HL-60/S4 (cell line): ENCODE data around the gene TMEM59.
"Not testable (repeated sequence)": the region's sequence is repeated elsewhere in the genome, so short reads cannot be mapped to it uniquely, and the experiment has no call there.

ENCODE experiments used
- in situ Hi-C: fragments of 300-500 bp; cut with MboI; formaldehyde crosslinking; loops from 2 replicates; pipeline ENCODE4 v1.14.3; 2022; ENCODE audit warnings: low sequenced_read_pairs

The TMEM59 gene

GRCh38 chr1:54054438-54054749, 1.4 kb upstream of the TMEM59 start:
- in situ Hi-C loops = loop anchor here (25.0 kb wide), 1 partner anchor 733 kb away; no protein-coding TSS in a partner anchor

GRCh38 chr1:54053745-54054437, 887 bp upstream of the TMEM59 start:
- in situ Hi-C loops = loop anchor here (25.0 kb wide), 1 partner anchor 733 kb away; no protein-coding TSS in a partner anchor

DNA sequence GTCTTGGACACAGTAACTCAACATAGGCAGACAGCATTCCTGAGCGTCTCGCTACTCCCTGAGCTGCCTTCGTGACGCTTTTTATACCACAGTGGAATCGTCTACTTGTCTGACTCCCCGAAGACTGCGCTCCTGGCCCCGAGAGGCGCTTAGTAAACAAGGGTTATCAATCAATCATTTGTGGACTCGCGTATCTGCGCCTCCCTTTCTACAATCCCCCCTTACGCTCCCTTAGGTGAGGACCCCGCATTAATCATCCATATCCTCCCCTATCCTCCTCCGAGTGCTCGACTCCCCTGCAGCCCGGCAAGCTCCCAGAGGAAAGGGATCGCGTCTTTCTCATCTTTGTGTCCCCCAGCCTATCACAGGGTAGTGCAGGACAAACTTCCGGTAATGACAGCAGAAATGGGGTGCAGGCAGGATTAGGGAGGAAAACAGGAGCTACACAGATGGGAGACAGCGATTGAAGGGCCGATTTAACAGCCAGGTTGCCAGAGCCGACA, 522 bp downstream of the TMEM59 start:
- in situ Hi-C loops = loop anchor here (25.0 kb wide), 1 partner anchor 735 kb away; no protein-coding TSS in a partner anchor

DNA sequence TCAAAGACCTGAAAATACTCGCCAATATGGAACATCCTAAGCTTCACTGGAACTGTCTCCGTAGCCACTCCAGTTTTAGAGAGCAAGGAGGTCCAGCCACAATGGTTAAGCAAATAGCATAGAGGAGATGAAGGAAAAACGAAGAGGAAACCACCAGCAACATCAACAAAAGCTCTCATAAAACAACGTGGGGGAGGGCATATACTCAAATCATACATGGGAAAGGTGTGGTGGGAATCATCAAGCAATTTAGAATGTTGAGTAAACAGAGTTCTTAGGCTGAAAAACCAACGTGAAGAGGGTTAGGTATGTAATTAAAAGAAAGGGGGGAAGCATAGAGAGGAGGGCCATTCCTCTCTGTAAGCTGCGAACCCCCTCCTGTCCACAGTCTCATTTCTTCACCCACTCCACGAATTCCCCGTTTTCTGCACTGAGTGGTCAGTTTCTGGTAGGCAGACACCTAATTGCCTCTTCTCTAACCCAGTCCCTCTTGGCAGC, 1.0 kb downstream of the TMEM59 start:
- in situ Hi-C loops = loop anchor here (25.0 kb wide), 1 partner anchor 735 kb away; no protein-coding TSS in a partner anchor

DNA sequence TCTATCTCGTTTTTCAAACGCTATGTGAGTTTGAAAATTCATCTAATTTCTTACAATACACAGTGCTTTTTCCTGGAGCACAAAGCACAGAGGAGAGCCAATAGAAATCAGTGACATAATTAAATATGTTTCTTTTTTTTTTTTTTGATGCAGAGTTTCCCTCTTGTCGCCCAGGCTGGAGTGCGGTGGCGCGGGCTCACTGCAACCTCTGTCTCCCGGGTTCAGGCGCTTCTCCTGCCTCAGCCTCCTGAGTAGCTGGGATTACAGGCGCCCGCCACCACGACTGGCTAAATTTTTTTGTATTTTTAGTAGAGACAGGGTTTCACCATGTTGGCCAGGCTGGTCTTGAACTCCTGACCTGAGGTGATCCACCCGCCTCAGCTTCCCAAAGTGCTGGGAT, 2.6 kb downstream of the TMEM59 start:
- in situ Hi-C loops = loop anchor here (25.0 kb wide), 1 partner anchor 737 kb away; no protein-coding TSS in a partner anchor

DNA sequence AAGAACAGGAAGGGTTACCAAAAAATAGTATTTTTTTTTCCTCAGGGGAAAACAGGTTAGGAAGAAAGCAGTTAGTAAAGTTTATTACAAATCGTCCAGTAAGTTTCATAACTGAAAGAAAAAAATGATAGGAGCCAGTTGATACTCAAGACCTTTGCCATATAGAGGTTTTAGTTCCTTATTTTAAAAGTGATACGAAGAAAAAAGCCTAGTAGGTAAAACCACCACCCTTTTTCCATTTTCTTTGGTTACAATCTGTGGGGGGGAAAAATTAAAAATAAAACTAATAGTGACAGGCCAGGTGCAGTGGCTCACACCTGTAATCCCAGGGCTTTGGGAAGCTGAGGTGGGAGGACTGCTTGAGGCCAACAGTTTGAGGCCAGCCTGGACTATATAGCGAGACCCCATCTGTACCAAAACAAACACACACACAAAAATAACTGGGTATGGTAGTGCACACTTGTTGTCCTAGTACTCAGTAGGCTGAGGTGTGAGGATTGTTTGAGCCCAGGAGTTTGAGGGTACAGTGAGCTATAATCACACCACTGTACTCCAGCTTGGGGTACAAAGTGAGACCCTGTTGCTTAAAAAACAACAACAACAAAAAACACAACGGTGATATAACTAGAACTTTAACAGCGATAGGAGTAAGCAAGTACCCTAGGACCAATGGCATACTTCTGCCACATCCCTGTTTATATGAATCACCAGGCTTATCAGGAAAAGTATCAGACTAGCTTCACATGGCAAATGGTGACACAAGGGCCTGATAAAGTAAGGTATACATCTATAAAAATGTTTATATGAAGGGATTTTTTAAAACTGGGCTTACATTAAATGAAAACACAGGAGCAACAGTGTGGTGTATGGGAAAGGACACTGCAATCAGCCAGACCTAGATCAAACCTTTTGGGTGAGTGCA, 5.4 kb downstream of the TMEM59 start:
- in situ Hi-C loops = no loop called here

GRCh38 chr1:54046671-54047383, 6.2 kb downstream of the TMEM59 start:
- in situ Hi-C loops = no loop called here

GRCh38 chr1:54045496-54045895, 7.5 kb downstream of the TMEM59 start:
- in situ Hi-C loops = no loop called here

DNA sequence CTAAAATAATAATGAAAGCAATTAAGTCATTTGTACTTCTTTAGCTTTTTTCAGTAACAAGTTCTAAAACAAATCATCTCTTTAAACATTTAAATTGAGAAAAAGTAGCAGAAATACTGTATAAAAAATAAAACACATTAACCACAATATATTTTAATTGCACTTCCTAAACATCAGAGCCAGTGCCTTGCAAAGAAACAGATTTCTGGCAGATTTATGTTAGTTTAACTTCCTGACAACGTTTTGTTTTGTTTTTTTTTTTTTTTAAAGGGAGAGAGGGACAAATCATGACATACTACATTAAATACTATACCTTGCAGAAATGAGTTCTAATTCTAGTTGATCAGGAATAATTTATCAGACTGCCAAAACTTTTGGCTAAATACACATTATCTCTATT, 11.2 kb downstream of the TMEM59 start:
- in situ Hi-C loops = no loop called here

DNA sequence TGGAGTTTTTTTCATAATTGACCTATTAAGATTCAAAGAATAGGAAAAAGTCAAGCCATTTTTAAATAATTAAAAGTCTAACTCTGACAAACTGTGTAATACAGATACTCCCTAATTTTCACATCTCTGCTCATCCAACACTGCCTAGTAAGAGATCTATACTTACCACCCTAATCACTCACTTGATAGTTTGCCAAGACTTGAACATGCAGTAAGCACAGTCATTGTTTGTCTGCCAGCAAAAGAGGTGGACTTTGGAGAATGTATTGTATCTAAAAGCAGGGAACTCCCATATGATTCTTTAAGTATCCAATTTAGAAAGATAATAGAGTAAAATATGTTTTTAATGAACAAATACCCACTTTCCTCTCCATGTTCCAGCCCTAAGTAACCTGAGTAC, 15.5 kb downstream of the TMEM59 start:
- in situ Hi-C loops = no loop called here

GRCh38 chr1:54028306-54029251, 24.4 kb downstream of the TMEM59 start:
- in situ Hi-C loops = no loop called here

GRCh38 chr1:54027848-54028247, 25.2 kb downstream of the TMEM59 start:
- in situ Hi-C loops = no loop called here

- in situ Hi-C loops = not testable (repeated sequence)
Observed at GRCh38 chr1:54024811-54025210, 28.2 kb downstream of the TMEM59 start.

DNA sequence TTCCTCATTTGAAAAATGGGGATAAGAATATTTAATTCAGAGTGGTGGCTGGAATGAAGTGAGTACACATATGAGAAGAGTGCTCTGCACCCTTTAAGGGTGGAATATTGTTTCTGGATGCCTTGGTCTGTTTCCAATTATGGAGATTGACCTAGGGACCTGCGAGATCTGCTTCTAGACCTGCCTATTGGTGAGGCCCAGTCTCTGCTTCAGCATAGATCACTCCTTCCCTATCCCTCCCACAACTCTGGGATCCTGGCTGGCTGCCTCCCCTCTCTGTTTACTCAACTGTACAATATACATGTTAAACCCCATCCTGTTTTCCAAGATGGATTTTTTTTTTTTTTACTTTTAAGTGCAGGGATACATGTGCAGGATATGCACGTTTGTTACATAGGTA, 28.6 kb downstream of the TMEM59 start:
- in situ Hi-C loops = no loop called here

GRCh38 chr1:54019562-54020176, 33.3 kb downstream of the TMEM59 start:
- in situ Hi-C loops = not testable (repeated sequence)

DNA sequence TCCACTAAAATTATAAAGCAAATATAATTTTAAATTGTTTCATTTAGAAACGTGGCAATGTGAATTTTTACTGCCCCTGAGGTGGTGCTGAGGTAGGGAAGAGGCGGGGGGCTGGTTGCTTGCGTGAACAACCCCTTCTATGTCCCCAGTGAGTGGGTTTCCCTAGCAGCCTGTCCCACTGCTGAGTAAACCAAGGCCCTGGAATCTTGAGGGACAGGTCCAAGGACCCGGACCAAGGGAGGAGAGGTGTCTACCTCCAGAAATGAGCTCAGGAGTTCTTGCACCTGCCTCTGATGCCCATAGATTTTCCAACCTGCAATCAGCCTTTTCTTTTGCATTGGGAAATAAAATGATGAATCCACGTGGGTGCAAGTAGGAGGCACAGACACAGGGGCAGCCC, 34.4 kb downstream of the TMEM59 start:
- in situ Hi-C loops = no loop called here

DNA sequence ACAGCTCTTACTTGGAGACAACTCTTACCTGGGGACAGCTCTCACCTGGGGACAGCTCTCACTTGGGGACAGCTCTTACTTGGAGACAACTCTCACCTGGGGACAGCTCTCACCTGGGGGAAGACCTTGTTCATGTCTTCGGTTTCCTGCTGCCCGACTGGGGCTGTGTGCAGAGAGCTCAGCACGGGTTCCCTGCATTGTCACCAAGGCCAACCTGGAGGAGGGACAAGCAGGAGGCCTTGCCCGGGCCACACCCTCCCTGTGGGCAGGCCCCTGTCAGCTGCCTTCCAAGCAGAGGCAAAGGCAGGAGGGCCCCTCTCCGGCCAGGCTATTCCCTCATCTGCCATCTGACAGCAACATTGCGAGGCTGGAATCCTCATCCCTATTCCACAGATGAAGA, 35.0 kb downstream of the TMEM59 start, which contains the start of gene LDLRAD1:
LDLRAD1 (minus strand) TSS at position 208 of the 400 bp plus-strand sequence; CDS start at position 134, 74 bp downstream.
- in situ Hi-C loops = no loop called here

- in situ Hi-C loops = no loop called here
Observed at GRCh38 chr1:54016343-54017282, 36.4 kb downstream of the TMEM59 start.
